HG03025 (cell line): ENCODE measurements around the gene PF4V1.
"Not testable (repeated sequence)": the region's sequence is repeated elsewhere in the genome, so short reads cannot be mapped to it uniquely, and the experiment has no call there.

ENCODE experiments used
- ATAC-seq: cut with Tn5 transposase; IDR thresholded peaks from one replicate; pipeline ENCODE4 v1.9.1; 2021; ENCODE audit warnings: mild to moderate bottlenecking, moderate library complexity; ENCODE audit not compliant: unreplicated experiment, low FRiP score

Gene PF4V1

DNA sequence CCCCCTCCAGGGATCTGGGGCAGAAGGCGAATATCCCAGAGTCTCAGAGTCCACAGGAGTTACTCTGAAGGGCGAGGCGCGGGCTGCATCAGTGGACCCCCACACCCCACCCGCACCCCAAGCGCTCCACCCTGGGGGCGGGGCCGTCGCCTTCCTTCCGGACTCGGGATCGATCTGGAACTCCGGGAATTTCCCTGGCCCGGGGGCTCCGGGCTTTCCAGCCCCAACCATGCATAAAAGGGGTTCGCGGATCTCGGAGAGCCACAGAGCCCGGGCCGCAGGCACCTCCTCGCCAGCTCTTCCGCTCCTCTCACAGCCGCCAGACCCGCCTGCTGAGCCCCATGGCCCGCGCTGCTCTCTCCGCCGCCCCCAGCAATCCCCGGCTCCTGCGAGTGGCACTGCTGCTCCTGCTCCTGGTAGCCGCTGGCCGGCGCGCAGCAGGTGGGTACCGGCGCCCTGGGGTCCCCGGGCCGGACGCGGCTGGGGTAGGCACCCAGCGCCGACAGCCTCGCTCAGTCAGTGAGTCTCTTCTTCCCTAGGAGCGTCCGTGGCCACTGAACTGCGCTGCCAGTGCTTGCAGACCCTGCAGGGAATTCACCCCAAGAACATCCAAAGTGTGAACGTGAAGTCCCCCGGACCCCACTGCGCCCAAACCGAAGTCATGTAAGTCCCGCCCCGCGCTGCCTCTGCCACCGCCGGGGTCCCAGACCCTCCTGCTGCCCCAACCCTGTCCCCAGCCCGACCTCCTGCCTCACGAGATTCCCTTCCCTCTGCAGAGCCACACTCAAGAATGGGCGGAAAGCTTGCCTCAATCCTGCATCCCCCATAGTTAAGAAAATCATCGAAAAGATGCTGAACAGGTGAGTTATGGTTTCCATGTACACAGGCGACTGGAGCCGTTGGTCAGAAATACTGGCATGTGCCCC is 16.3 kb downstream of the PF4V1 start, which contains the start of gene CXCL1:
Gene CXCL1 (plus strand): TSS at position 264 of the 926 bp plus-strand sequence. CDS start 78 bp downstream, at position 342.
- ATAC-seq, result no peak

DNA sequence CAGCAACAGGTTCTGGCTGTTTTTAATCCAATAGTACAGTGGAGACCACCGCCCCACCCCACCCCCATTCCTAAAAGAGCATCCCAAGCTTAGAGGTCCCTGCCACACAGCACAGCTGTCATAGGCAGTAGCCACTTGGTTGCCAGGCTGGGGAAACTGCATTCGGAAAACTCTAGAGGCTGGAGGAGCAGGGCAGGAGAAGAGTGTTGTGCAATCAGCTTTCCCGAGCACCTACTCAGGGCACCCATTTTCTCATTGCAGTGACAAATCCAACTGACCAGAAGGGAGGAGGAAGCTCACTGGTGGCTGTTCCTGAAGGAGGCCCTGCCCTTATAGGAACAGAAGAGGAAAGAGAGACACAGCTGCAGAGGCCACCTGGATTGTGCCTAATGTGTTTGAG is 17.2 kb downstream of the PF4V1 start:
- ATAC-seq, result no peak

DNA sequence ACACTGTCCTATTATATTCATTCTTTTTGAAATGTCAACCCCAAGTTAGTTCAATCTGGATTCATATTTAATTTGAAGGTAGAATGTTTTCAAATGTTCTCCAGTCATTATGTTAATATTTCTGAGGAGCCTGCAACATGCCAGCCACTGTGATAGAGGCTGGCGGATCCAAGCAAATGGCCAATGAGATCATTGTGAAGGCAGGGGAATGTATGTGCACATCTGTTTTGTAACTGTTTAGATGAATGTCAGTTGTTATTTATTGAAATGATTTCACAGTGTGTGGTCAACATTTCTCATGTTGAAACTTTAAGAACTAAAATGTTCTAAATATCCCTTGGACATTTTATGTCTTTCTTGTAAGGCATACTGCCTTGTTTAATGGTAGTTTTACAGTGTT is 17.7 kb downstream of the PF4V1 start:
- ATAC-seq, result no peak

DNA sequence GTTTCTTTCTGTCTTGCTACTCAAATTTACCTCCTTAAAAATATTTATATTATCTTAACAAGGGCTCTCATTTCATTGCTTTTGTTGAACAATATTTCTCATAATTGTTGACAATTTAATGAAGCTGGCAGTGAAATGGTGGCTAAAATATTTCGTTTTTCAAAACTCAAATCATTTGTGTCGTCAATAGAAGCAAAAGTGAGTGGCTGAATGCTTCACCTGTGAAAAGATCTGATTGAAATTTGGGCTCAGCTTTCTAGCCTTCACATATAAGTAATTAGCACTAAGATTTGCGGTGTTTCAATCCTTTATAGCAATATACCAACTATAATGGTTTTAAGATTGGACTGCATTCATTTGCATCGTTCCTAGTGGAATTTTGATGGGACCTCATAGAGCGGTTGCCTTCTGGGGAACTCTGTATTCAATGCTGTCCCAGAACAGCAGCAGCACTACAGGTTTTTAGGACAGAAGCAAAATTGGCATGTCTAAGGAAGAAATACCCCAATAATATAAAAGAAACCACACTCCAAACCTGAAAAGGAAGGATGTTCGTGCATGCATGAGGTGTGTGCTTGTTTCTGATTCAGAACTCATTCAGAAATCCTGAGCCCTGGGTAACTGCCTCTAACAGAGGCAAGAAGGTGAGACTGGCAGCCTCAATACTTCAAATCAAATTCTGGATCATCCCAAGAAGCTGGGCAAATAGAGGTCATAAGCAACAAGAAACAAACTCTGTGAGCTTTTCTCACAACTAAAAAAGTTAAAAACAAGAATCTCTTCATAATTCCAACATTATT is 18.6 kb downstream of the PF4V1 start:
- no peak for ATAC-seq

DNA sequence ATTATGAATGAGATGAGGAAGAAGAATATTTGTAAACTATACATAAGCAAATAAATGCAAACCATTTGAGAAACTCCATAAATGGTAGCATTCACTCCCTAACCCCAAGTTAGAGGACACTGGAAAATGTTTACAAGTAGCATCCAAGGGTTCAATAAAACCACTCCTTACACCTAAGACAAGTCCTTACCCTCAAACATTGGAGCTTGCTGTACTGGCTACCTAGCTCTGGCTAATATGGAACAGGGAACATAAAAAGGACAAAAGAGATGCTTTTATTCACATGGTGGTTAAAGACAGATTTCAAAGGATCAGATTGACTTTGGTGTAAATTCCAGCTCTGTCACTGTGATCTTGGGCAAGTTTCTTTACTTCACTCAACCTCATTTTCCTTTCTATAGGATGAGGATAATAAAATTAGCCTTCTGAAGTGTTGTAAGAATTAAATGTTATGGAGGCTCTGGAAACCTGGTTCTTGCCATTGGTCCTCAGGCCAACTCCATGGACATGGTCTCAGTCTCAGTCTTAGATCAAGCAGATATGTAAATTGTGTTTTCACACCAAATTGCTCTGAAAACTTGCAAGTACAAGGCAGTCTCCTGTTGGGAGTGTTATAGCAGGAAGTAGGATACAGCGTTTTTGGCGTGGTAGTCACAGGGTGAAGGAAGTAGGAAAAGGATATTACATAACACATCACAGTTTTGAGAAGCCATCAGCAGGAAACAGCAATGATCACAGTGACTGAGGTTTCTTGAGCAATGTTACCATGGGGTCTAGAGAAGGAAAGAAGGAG is 19.4 kb downstream of the PF4V1 start:
- ATAC-seq, result no peak

DNA sequence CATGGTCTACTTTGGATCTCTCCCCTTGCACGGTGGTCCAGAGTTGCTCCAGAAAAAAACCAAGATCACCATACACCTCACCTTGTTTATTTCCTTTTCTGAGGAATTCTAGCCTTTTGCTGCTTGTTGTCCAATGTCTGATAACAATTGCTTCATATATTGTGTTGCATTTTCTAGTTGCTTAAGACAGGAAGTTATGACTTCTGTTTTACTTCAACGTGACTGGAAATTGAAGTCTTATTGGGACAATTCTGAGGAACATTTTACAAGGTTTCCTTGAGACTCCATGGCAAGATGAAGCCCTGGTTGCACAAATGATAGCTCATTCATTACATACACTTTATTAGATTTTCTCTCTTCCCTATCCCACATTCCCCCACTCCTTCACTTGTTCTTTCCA is 21.3 kb downstream of the PF4V1 start:
- no peak for ATAC-seq

DNA sequence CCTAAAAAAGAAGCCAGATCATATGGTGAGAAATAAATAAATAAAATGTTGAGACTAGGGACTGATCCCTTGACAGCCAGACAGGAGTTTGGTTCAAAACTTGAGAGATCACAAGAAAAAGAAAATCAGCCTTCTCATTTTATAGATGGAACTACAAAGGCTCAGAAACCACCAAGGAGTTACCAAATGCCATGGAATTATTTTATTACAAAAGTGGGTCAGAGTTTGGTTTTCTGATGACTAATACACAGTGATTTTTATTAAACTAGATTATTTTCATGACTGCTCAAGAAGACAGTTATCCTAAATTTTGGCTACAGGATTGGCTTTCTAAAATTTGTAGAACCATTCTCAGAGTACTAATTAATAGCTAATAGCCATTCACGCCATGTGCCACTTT is 22.3 kb downstream of the PF4V1 start:
- ATAC-seq, result no peak

DNA sequence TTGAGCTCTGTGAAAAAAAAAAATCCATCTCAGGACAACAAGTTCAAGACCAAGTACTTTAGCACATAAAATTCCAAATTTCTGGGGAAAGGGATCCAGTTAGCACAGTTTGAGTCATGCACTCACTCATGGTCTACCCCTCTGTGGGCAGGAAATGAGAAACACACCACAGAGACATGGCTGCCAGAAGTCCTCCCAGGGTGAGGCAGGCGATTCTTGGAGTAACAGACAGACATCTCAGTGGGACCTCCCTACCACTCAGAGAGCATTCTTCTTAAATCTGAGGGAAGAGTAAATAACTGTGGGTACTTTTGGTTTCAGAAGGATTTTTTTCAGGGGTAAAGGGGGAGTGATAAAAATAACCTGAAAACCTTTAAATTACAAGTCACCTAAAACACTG is 30.2 kb downstream of the PF4V1 start:
- ATAC-seq, result no peak

DNA sequence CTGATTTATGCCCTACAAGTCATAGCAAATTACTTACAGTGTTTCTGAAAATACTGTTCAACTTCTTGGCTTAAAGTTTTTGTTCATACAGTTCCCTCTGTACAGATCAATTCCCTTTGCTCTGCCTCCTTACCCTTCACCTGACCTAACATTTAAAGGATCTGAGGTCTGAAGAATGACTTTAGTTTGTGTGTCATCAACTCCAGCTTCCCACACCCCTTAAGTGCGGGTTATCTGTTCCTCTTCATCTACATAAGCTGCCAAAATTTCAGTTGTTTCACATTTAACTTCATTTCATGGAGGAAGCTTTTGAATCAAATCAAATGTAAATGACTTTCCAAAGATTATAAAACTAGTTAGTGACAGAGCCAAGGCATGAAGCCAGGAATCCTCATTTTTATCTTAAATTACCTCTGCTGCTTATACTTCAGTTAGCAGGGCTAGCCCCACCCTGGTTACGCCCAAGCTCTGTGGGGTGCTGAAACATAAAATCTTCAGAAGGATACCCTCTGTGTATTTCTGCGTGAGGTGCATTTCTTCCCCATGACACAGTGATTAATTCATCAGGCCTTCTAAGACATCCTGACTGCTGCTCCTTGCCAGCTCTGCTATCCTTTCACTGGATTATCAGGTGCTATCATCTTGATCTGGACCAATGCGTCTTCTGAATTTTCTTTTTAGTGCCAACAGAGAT is 32.6 kb downstream of the PF4V1 start:
- no peak for ATAC-seq

DNA sequence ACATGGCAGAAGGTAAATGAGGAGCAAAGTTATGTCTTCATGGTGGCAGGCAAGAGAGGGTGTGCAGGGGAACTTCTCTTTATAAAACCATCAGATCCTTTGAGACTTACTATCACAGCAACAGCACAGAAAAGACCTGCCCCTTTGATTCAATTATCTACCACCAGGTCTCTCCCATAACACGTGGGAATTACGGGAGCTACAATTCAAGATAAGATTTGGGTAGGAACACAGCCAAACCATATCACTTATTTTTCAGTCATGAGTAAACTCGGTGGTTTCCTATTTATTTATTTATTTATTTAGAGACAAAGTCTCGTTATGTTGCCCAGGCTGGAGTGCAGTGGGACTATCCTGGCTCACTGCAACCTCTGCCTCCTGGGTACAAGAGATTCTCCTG is 38.2 kb downstream of the PF4V1 start:
- no peak for ATAC-seq

DNA sequence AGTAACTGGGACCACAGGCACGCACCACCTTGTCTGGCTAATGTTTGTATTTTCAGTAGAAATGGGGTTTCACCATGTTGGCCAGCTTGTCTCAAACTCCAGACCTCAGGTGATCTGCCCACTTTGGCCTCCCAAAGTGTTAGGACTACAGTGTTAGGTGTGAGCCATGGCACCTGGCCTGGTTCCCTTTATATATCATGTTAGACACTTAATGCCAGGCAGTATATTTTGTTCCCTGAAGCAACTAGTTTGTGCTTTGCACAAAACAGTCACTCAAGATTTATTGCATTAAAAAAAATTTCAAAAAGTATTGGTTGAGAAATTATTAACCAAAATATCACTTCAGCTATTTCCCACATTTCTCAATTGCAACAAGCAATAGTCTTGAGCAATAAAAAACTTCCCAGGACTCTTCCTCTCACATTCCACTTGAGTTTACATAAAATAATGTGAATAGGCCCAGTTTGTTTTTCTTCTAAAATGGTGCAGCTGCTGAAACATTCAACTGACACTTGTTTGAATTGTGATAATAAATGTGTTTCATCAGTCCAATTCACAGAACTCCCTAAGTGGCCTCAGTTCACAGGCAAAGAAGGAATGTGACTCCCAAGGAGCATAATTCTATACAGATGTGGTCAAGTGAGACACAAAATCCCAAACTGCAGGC is 38.8 kb downstream of the PF4V1 start:
- no peak for ATAC-seq

DNA sequence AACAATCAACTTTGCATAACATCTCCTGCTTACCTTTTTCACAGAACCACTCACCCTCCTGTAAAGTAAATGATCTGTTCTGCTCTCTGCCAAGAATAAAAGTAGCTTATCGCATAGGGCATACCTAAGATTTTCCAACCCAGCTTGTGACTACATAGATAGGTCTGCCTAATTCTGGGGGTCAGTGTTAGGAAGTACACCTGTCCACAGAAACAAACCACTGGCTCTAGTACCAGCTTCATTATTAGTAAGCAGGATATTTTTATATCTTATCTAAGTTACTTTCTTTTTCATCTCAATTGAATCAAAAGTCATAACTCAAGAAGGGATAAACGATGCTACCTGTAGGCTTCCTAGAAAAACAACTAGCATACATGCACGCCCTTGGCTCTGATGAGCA is 39.9 kb downstream of the PF4V1 start:
- ATAC-seq, result no peak

DNA sequence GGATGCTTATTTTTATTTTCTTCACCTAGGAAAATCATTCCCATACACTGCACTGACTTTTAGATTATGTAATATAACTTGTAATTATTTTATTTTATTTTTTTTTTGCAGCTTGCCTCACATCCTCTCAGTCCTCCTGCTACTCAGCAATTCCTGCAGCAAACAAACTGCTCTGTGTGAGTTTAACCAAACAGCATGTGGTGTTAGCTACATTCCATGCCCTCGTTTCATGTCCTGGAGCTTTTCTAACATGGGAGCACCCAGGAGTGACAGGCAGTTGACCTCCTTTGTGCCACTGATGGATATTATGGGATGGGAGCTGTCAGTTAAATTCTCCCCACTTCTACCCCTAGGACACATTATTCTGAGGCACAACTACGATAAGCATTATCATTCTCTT is 40.9 kb downstream of the PF4V1 start:
- no peak for ATAC-seq

DNA sequence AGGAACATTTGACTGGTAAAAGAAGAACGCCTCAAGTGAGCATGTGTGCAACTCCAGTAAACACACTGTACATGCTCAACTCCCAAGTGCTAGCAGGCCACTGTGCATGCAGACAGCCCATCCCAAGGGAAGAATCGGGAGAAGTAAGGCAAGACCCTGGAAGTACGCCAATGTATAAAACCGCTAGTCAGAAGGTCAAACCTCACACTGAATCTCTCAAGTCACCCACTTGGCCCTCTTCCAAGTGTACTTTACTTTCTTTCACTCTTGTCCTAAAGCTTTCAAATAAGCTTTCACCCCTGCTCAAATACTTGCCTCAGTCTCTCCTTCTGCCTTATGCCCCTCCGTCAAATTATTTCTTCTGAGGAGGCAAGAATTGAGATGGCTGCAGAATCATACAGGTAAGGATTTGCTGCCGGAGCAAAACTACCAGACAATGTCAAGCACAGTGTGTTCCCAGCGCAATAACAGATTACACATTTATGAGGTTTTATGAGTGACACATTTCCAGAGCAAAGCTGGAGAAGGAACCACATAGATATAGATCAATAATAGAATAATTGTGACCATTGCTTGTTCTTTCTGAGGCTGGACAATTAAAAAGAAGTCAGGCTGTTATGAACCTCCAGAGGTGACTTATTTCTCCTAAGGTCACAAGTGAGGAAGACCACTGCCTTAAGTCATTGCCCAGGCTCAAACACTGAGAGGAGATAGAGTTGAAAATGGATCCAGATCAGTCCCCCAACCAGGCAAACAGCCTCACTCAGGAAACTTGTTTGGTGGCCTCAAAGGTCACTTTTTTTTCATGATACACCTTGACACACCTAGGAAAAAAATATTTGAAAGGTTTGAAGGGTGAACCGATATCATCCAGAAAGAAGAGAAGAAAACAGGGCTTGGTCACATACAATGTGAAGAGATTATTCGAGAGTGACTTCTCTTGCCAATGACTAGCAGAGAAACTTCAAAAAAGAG is 42.4 kb downstream of the PF4V1 start:
- ATAC-seq, result no peak

DNA sequence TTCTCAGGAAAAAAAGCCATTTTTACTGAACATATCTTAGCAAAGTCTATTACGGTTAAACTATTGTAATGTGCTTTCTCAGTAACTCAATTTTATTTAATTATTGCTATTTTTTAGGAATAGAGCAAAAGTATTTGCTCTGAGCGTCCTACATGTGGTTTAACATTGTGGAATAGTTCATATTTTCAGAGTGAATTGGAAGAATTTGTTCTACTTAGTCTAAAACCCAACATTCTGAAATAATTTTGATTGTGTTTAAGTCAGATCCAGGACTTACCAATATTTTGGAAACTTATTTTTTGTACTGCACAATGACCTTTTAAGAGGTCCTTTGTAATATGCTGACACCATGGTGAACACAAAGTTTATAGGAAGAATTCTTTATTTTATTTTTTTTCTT is 43.3 kb downstream of the PF4V1 start:
- ATAC-seq, result no peak

DNA sequence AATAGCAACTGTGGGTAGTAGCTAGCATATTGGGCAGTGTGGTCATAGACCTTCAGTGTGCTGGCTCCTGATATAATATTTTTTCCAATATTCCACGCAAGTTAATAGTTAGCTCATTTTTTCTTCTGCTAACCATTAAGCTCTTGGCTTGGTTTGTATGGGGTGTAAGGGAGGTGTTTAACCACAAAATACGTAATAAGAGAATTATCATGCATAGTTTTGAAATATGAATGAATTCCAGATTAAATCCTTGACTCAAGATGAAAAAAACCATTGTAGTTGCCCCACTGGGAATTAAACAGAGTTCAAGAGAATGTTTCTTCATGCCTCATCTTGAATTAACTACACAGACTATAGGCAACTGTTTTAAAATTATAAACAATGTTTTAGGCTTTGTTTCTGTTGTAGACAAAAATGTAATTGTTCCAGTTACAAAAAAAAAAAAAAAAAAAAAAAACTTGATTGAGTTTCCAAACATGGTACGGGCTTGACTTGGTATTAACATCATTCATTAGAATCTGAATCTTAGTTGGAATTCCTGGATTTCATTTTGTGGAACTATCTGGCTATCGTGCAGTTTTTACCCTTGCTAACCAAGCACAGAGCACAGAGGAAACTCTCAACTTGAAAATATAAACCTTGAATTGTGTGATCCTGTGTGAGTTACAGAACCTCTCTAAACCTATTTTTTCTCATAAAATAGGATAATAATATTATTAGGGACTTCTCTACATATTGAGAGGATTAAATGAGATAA is 44.5 kb downstream of the PF4V1 start:
- no peak for ATAC-seq

DNA sequence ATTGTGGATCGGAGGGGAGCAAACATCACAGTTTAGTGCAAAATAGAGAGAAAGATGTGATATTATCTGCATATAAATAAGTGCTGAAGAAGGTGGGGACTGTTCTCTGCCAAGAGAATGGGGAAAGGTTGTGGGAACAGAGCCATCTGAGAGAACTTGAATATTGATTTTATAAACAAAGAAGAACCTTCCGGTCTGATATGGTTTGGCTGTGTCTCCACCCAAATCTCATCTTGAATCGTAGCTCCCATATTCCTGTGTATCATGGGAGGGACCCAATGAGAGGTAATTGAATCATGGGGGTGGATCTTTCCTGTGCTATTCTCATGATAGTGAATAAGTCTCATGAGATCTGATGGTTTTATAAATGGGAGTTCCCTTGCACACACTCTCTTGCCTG is 46.2 kb downstream of the PF4V1 start:
- not testable (repeated sequence) for ATAC-seq

DNA sequence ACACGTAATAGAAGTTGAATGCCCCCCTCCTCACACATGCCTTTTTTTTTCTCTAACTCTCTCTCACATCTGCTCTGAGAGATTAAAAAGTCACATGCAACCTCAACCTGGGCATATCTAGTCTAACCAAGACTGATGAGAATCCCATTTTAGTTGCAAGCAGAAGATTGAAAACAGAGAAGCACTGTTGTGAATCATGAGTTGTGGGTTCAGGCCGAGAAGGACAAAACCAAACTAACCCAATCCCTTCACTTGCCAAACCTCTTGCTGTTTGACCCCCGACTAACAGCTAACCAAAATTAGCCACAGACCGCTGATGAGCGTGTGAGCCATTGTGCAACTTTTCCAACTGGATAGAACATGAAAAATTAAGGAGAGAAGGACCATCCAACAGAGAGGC is 47.9 kb downstream of the PF4V1 start:
- no peak for ATAC-seq
